Left renal cortex interstitium (tissue), 4 donors: Measurements from ENCODE around the gene FRA10AC1. TPM values are rescaled to one million over a fixed set of nuclear protein-coding genes. Genes with fewer than 3 reads are reported as not detected.

Experiments used
- DNase-seq, 4 donors: peaks; one replicate each; pipeline ENCODE4 v3.0.0-alpha.2; 2013; ENCODE audit warnings: low read depth in 4 of 4, low spot score in 2 of 4, missing footprints in 1 of 4
- polyA plus RNA-seq, 4 donors: library from polyadenylated mRNA; unstranded; fragments of 120-200 nt; gene quantifications; one replicate each; pipeline ENCODE4 v1.2.1, GENCODE V29; 2013; ENCODE audit not compliant: insufficient read length in 4 of 4

FRA10AC1 gene
- polyA plus RNA-seq, 4 donors: 23.7 to 54.0 (median 33.5) TPM

DNA sequence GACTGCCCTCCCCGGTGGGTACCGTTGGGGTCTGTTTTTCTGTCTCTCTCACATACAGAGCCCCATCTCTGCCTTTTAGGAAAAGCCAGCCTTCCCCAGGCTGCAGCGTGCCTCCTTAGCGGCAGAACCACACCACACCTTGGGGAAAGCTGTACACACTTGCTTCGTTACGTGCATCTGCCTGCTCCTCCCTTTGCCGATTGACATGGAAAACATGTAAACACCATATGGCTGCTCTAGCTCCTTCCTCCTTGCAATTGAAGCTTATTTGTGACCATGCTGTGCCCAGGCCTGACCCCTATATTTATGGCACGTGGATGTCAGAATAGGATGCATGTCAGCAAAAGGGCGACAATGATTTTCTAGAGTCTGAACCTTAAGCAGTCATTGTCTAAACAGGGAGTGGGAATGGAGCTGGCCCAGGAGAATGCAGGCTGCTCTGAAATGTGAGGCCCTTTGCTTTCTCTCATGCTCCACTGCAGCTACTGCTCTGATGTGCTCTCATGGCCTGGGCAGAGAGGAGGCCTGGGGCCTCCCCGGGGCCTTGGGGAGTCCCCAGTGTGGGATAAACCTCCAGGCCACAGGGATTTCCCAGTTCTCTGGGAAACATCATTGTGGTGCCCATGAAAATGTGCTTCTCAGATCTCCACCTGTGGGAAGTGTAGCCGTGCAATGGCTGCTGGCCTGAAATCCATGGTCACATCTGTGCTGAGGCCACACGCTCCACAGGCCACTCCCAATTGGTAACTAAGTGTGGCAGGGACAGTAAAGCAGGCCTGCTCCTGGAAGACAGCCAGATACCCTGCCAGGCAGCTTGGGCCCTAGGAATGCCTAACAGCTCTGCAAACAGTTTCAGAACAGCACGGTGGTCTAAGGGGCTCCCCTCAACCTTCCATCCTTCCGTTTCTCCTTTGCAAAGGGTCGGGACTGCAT, 71.5 kb downstream of the FRA10AC1 start:
- DNase-seq: no peak

DNA sequence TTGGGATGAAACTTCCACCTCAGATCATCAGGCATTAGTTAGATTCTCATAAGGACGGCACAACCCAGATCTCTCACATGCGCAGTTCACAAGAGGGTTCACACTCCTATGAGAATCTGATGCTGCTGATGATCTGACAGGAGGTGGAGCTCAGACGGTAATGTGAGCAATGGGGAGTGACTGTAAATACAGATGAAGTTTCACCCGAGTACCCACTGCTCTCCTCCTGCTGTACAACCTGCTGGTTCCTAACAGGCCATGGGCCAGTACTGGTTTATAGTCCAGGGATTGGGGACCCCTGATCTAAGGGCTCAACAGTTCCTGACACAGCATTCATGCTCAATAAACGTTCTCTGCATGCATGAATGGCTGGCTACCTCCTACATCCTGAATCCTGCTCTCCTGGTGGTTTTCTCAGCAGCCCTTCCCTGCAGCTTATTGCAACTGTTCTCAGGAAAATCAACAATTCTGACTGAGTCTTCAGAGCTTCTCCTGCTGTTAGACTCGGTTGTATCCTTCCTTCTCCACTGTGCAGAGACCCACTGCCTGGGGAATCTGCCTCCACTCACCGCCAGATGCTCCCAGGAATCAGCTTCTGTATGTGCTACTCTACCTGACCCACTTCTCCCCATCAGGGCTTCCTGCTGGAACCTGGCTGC, 72.6 kb downstream of the FRA10AC1 start:
- no peak for DNase-seq

DNA sequence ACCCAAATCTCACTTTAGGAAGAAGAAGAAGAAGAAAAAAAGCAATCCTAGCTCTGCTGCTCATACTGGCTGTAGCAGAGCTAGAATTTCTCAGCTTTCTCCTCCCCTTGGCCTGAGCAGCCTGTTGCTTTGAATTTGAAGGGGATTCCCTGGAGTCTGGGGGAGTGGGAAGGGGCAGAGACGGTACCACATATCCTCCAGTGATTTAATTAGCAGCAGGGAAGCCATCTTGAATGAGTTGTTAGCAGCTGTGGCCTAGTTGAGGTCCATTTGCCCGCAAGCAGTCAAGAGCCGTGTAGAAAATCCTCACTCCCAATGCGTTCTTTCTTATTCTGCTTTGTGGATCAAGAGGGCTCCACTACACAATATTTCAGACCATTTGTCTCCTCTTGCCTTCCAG, 73.5 kb downstream of the FRA10AC1 start:
- DNase-seq: no peak

DNA sequence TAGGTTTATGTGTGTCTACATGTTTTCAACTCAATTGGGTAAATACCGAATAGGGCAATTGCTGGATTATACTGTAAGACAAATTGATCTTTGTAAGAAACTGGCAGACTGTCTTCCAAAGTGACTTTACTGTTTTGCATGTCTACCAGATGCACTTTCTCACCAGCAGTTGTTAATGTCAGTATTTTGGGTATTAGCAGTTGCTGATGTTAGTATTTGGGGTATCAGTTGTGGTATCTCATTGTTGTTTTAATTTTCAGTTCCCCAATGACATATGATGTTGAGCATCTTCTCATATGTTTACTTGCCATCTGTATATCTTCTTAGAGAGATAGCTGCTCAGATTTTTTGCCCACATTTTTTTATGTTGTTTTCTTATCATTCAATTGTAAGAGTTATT, 79.5 kb downstream of the FRA10AC1 start:
- DNase-seq: no peak

DNA sequence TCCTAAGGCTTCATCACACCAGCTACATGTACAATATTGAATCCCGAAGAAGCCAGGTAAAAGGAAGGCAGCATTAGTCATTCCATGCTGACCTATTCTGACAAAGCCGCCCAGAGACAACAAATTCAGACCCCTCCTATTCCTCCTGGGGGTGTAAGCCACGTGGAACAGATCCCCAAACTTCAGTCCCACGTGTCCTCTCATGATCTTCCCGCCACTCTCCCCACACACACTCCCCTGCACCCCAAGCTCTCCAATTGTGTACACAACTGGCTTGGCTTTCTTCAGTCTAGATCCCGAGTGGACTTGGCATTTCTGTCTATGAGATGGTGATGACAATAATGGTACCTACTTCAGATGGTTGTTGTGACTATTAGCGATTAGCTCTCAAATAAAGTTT, 81.5 kb downstream of the FRA10AC1 start:
- DNase-seq: no peak

Other genes starting within 250 kb of the FRA10AC1 start
- gene MYOF, start 220.3 kb downstream of the FRA10AC1 start, polyA plus RNA-seq: 10 to 100 TPM; 28.4 to 33.5 (median 32.9) TPM
- 10 to 100 TPM; 12.9 to 15.0 (median 14.5) TPM for gene CEP55, start 206.0 kb downstream of the FRA10AC1 start, polyA plus RNA-seq
- gene FFAR4, start 135.9 kb downstream of the FRA10AC1 start, polyA plus RNA-seq: under 1 TPM in 1 of 4 donors, not detected in 3; 0.05 TPM
- 10 to 100 TPM in 1 of 4 donors, under 1 TPM in 3; 0.28 to 18.8 (median 0.43) TPM for gene RBP4, start 101.4 kb downstream of the FRA10AC1 start, polyA plus RNA-seq
- 1 to 10 TPM in 1 of 4 donors, under 1 TPM in 3; 0.13 to 2.8 (median 0.69) TPM for gene PDE6C, start 90.1 kb downstream of the FRA10AC1 start, polyA plus RNA-seq
- 1 to 10 TPM; 4.9 to 7.0 (median 5.2) TPM for gene LGI1, start 55.3 kb upstream of the FRA10AC1 start, polyA plus RNA-seq
- gene SLC35G1, start 191.4 kb upstream of the FRA10AC1 start, polyA plus RNA-seq: 1 to 10 TPM; 6.9 to 9.0 (median 8.2) TPM